Spleen (tissue), 11 donors: Measurements from ENCODE around the gene TAGLN3. TPM values are rescaled to one million over a fixed set of nuclear protein-coding genes. Genes with fewer than 3 reads are reported as not detected.

ENCODE experiments used
- DNase-seq: peaks from one replicate; pipeline ENCODE4 v3.0.0-alpha.2; 2020
- H3K27ac ChIP-seq, 8 donors: fragments of 200-600 bp; sonication (generic) in 7 of 8; 1 replicate in 4 of 8; 2 replicates in 4 of 8; pipeline versions ENCODE4 v1.5.0 to v1.8.0; 2016 to 2021; ENCODE audit warnings: inconsistent platforms in 4 of 8, mild to moderate bottlenecking in 4 of 8, moderate library complexity in 1 of 8
- H3K27me3 ChIP-seq, 7 donors: fragments of 200-600 bp; sonication (generic) in 6 of 7; replicated peaks in 1 of 7; 1 replicate in 4 of 7; 2 replicates in 3 of 7; pipeline versions ENCODE4 v1.5.0 to v1.8.0; 2016 to 2021; ENCODE audit warnings: inconsistent platforms in 3 of 7, mild to moderate bottlenecking in 1 of 7
- H3K36me3 ChIP-seq, 6 donors: fragments of 200-600 bp; sonication (generic) in 5 of 6; 1 replicate in 4 of 6; 2 replicates in 2 of 6; pipeline versions ENCODE4 v1.5.0 to v1.8.0; 2016 to 2021; ENCODE audit warnings: inconsistent platforms in 2 of 6
- H3K4me1 ChIP-seq, 6 donors: fragments of 200-600 bp; sonication (generic) in 5 of 6; 1 replicate in 3 of 6; 2 replicates in 3 of 6; pipeline versions ENCODE4 v1.5.0 to v1.8.0; 2016 to 2021; ENCODE audit warnings: inconsistent platforms in 3 of 6
- H3K4me3 ChIP-seq, 8 donors: fragments of 200-600 bp; sonication (generic) in 7 of 8; 1 replicate in 4 of 8; 2 replicates in 4 of 8; pipeline versions ENCODE4 v1.5.0 to v1.8.0; 2016 to 2021; ENCODE audit warnings: inconsistent platforms in 4 of 8, mild to moderate bottlenecking in 4 of 8, moderate library complexity in 2 of 8
- H3K9me3 ChIP-seq, 8 donors: fragments of 200-600 bp; sonication (generic) in 7 of 8; 1 replicate in 4 of 8; 2 replicates in 4 of 8; pipeline versions ENCODE4 v1.5.0 to v1.8.0; 2016 to 2021; ENCODE audit warnings: inconsistent platforms in 4 of 8
- CTCF ChIP-seq, 11 experiments: fragments of 200-600 bp in 7 of 11; fragments of 450-650 bp in 4 of 11; sonication (generic) in 4 of 11; IDR thresholded peaks in 8 of 11; conservative IDR thresholded peaks in 3 of 11; 1 replicate in 7 of 11; 2 replicates in 4 of 11; pipeline versions ENCODE4 v1.4.0 to v1.8.0; 2016 to 2021; ENCODE audit warnings: antibody characterized with exemption in 11 of 11, inconsistent platforms in 4 of 11, mild to moderate bottlenecking in 1 of 11
- POLR2A ChIP-seq, 3 donors: fragments of 450-650 bp; IDR thresholded peaks; one replicate each; pipeline ENCODE4 v1.5.1; 2017; ENCODE audit warnings: antibody characterized with exemption in 3 of 3, mild to moderate bottlenecking in 1 of 3
- POLR2AphosphoS5 ChIP-seq, 3 donors: sonication (generic); formaldehyde crosslinking; IDR thresholded peaks; one replicate each; pipeline ENCODE4 v1.5.1; 2017; ENCODE audit warnings: antibody characterized with exemption in 3 of 3
- WGBS, 5 donors: extraction: QIAGEN DNeasy Blood & Tissue Kit in 3 of 5; methylation state at CpG; one replicate each; pipeline versions ENCODE4 v1.1.5 to v1.1.7; 2013 to 2018; 5-methylcytosine and 5-hydroxymethylcytosine counted together
- intact Hi-C: fragments of 100-400 bp; cut with DNase I; formaldehyde crosslinking; loops from one replicate; pipeline ENCODE4 v1.15.0; 2023; ENCODE audit warnings: low total_unique reads
- polyA plus RNA-seq, 3 donors: library from polyadenylated mRNA; stranded (reverse); fragments of 200-250 nt; gene quantifications; one replicate each; pipeline ENCODE4 v1.2.1, GENCODE V29; 2013
- total RNA-seq, 7 donors: library from RNA; depleted of rRNA in 3 of 7; stranded (reverse); fragments of >200 nt in 3 of 7; fragmentation: NEBNext Ultra II Directional in 4 of 7; extraction: Animal tissue kit (Norgen Biotek cat#: 25700) in 4 of 7; gene quantifications; one replicate each; pipeline versions ENCODE4 v1.1.0 to v1.2.1, GENCODE V29; 2016 to 2021
- donor health status: healthy with polysubstance abuse.
- donor health status: DM: no; HTN: no; CAD: no; lungs with moderate emphysema.
- donor health status: DM: no; HTN: no; CAD: no.
- donor health status: Bipolar disorder and iron deficiency.
- donor health status: healthy.
- donor health status: DM: no; HTN: no; CAD: no.
- donor health status: DM: yes; HTN: yes; CAD: no.

TAGLN3 gene
- total and polyA plus RNA-seq, 10 donors, result not detected

- H3K4me1 ChIP-seq, result peaks cover 0 to 6% (median under 1%) of the 10 kb centered on the region in 6 donors
- peaks cover 0 to 11% (median 2%) of the 10 kb centered on the region in 7 donors for H3K27me3 ChIP-seq
- TF ChIP-seq CTCF (IDR thresholded peaks at IDR 0.05 in 8 of 11, conservative IDR thresholded peaks at IDR 0.05 in 3 of 11) (no peak), POLR2AphosphoS5 (IDR thresholded peaks at IDR 0.05) (no peak), POLR2A (IDR thresholded peaks at IDR 0.05) (no peak)
- DNase-seq, result no peak
- no peaks in the 10 kb centered on the region for H3K9me3 ChIP-seq
- no peak overlapping the region for H3K27ac ChIP-seq
- H3K36me3 ChIP-seq, result no peaks in the 10 kb centered on the region
- H3K4me3 ChIP-seq, result no peak overlapping the region
- WGBS, 5 donors, result 90 to 100% (median 94%) methylated on average over 2 of the region's 2 CpGs
- intact Hi-C loops, result no loop called here
Observed at GRCh38 chr3:112004669-112005068, 5.9 kb downstream of the TAGLN3 start.

GRCh38 chr3:112005091-112005672 lies 6.5 kb downstream of the TAGLN3 start:
- TF ChIP-seq POLR2AphosphoS5 (IDR thresholded peaks at IDR 0.05) (no peak), POLR2A (IDR thresholded peaks at IDR 0.05) (no peak), CTCF (IDR thresholded peaks at IDR 0.05 in 8 of 11, conservative IDR thresholded peaks at IDR 0.05 in 3 of 11) (no peak)
- Histone ChIP-seq H3K4me3 (no peak overlapping the region), H3K36me3 (no peaks in the 10 kb centered on the region), H3K9me3 (no peaks in the 10 kb centered on the region), H3K27me3 (peaks cover 0 to 5% (median 0%) of the 10 kb centered on the region in 7 donors), H3K27ac (no peak overlapping the region), H3K4me1 (peaks cover 0 to 3% (median 0%) of the 10 kb centered on the region in 6 donors)
- no peak for DNase-seq
- 60 to 86% (median 68%) methylated on average over 4 of the region's 4 CpGs for WGBS, 5 donors
- intact Hi-C loops, result no loop called here

- TF ChIP-seq POLR2AphosphoS5 (IDR thresholded peaks at IDR 0.05) (no peak), CTCF (IDR thresholded peaks at IDR 0.05 in 8 of 11, conservative IDR thresholded peaks at IDR 0.05 in 3 of 11) (no peak), POLR2A (IDR thresholded peaks at IDR 0.05) (no peak)
- no peaks in the 10 kb centered on the region for H3K36me3 ChIP-seq
- no peaks in the 10 kb centered on the region for H3K27me3 ChIP-seq
- WGBS, 5 donors, result 54 to 94% (median 65%) methylated on average over 1 of the region's 1 CpG
- no peaks in the 10 kb centered on the region for H3K9me3 ChIP-seq
- DNase-seq, result no peak
- no peak overlapping the region for H3K4me3 ChIP-seq
- no peak overlapping the region for H3K27ac ChIP-seq
- peaks cover 0 to 6% (median 2%) of the 10 kb centered on the region in 6 donors for H3K4me1 ChIP-seq
- intact Hi-C loops, result no loop called here
Observed at GRCh38 chr3:112007633-112008032, 8.9 kb downstream of the TAGLN3 start.

GRCh38 chr3:112009670-112010069 lies 10.9 kb downstream of the TAGLN3 start:
- Histone ChIP-seq H3K36me3 (no peaks in the 10 kb centered on the region), H3K4me1 (peaks cover 0 to 18% (median 12%) of the 10 kb centered on the region in 6 donors), H3K27ac (no peak overlapping the region), H3K4me3 (no peak overlapping the region), H3K27me3 (no peaks in the 10 kb centered on the region), H3K9me3 (no peaks in the 10 kb centered on the region)
- TF ChIP-seq CTCF (IDR thresholded peaks at IDR 0.05 in 8 of 11, conservative IDR thresholded peaks at IDR 0.05 in 3 of 11), result no peak
- no peak for TF ChIP-seq POLR2A (IDR thresholded peaks at IDR 0.05)
- no peak for TF ChIP-seq POLR2AphosphoS5 (IDR thresholded peaks at IDR 0.05)
- WGBS, 5 donors, result 70 to 88% (median 77%) methylated on average over 2 of the region's 2 CpGs
- DNase-seq, result no peak
- intact Hi-C loops, result no loop called here
